ENCODE measurements around the gene TOM1. TPM values are rescaled to one million over a fixed set of nuclear protein-coding genes. Genes with fewer than 3 reads are reported as not detected.

Gene TOM1
- total and polyA plus RNA-seq, 2 donors (not counting 1 experiment from before 2014, with no cell fraction given) = 25.3 to 53.2 TPM

DNA sequence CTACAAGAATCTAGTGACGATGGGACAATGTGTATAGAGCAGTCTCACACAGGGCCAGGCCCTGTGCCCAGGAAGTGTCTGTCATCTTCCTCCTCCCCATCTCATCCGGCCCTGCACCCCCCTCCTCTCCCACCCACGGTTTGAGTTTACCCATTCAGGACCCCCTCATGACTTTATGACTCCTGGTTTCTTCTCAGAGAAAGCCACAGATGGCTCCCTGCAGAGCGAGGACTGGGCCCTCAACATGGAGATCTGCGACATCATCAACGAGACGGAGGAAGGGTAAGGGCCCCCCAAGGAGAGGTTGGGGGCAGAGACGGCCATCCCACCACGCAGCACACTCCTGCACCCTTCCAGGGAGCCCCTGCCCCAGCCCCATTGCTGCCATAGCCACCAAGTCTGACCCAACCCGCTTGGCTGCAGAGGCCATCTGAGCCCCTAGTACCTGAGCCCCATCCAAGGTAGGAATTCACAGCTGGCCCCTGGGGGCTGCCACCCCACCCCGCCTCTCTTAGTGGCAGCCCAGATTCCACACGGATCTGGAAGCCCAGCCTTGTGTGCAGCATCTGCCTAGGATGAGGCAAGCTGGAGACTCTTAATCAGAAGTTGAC is 18.1 kb downstream of the TOM1 start:
- Histone ChIP-seq H3K4me3 (ENCODE audit: control extremely low read depth in 1 of 5, extremely low read depth in 1 of 5, insufficient read depth in 1 of 5, low read depth in 2 of 5, low read length in 4 of 5) (no peak overlapping the region), H3K79me2 (ENCODE audit: control insufficient read depth, insufficient read depth, low read length) (peaks cover 2% of the 10 kb centered on the region), H3K4me1 (ENCODE audit: control insufficient read depth in 2 of 2, insufficient read depth in 2 of 2, low read length in 2 of 2) (no peaks in the 10 kb centered on the region), H4K20me1 (ENCODE audit: control insufficient read depth, insufficient read depth, low read length, poor library complexity, severe bottlenecking) (no peaks in the 10 kb centered on the region), H3K36me3 (replicated peaks in 1 of 2; ENCODE audit: control extremely low read depth in 1 of 2, control insufficient read depth in 1 of 2, extremely low read depth in 1 of 2, insufficient read depth in 2 of 2, low read length in 1 of 2) (peaks cover 0 to 40% of the 10 kb centered on the region in 2 experiments), H2AFZ (ENCODE audit: insufficient read depth, low read depth, low read length, poor library complexity, severe bottlenecking) (no peak overlapping the region), H3K4me2 (replicated peaks; ENCODE audit: low read depth, low read length, poor library complexity, severe bottlenecking) (no peak overlapping the region), H3K9ac (ENCODE audit: low read length) (no peak overlapping the region), H3K27ac (ENCODE audit: low read length in 2 of 2) (no peak overlapping the region), H3K9me3 (ENCODE audit: control extremely low read depth in 1 of 3, control insufficient read depth in 2 of 3, insufficient read depth in 1 of 3, low read length in 2 of 3) (peaks cover 0 to 2% (median 0%) of the 10 kb centered on the region in 3 donors), H3K27me3 (replicated peaks in 1 of 4; ENCODE audit: control extremely low read depth in 1 of 4, control insufficient read depth in 3 of 4, insufficient read depth in 4 of 4, low read length in 3 of 4) (no peaks in the 10 kb centered on the region)
- no peak overlapping the region for H3K4me3 Mint-ChIP-seq
- 93% methylated on average over 12 of the region's 12 CpGs for WGBS (ENCODE audit: insufficient coverage)
- H3K27ac Mint-ChIP-seq = no peak overlapping the region
- ChIA-PET CTCF (no interaction called here), POLR2A (no interaction called here)
- H3K4me1 Mint-ChIP-seq = peaks cover 4% of the 10 kb centered on the region
- DNase-seq = no peak
- intact Hi-C loops (cut with micrococcal nuclease) = no loop called here
- no peaks in the 10 kb centered on the region for H3K9me3 Mint-ChIP-seq (ENCODE audit: insufficient read depth)
- TF ChIP-seq, protein P1, sequence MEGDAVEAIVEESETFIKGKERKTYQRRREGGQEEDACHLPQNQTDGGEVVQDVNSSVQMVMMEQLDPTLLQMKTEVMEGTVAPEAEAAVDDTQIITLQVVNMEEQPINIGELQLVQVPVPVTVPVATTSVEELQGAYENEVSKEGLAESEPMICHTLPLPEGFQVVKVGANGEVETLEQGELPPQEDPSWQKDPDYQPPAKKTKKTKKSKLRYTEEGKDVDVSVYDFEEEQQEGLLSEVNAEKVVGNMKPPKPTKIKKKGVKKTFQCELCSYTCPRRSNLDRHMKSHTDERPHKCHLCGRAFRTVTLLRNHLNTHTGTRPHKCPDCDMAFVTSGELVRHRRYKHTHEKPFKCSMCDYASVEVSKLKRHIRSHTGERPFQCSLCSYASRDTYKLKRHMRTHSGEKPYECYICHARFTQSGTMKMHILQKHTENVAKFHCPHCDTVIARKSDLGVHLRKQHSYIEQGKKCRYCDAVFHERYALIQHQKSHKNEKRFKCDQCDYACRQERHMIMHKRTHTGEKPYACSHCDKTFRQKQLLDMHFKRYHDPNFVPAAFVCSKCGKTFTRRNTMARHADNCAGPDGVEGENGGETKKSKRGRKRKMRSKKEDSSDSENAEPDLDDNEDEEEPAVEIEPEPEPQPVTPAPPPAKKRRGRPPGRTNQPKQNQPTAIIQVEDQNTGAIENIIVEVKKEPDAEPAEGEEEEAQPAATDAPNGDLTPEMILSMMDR (IDR thresholded peaks at IDR 0.05) = no peak
- no peak for TF ChIP-seq EZH2 (IDR thresholded peaks at IDR 0.05; ENCODE audit: borderline replicate concordance, insufficient read depth, low read depth, low read length, poor library complexity, severe bottlenecking)
- H3K27me3 Mint-ChIP-seq = no peaks in the 10 kb centered on the region
- ATAC-seq (ENCODE audit: low read depth) = no peak

GRCh38 chr22:35318346-35319215 is 18.9 kb downstream of the TOM1 start:
- CTCF ChIA-PET = no interaction called here
- H3K9me3 Mint-ChIP-seq (ENCODE audit: insufficient read depth) = no peaks in the 10 kb centered on the region
- H3K27ac Mint-ChIP-seq = no peak overlapping the region

More at GRCh38 chr22:35318346-35319215, 18.9 kb downstream of the TOM1 start:
- intact Hi-C loops (cut with micrococcal nuclease) = no loop called here
- Histone ChIP-seq H3K9me3 (ENCODE audit: control extremely low read depth in 1 of 3, control insufficient read depth in 2 of 3, insufficient read depth in 1 of 3, low read length in 2 of 3) (peaks cover 0 to 2% (median 0%) of the 10 kb centered on the region in 3 donors), H3K27ac (ENCODE audit: low read length in 2 of 2) (no peak overlapping the region), H2AFZ (ENCODE audit: insufficient read depth, low read depth, low read length, poor library complexity, severe bottlenecking) (no peak overlapping the region), H3K9ac (ENCODE audit: low read length) (no peak overlapping the region), H3K27me3 (replicated peaks in 1 of 4; ENCODE audit: control extremely low read depth in 1 of 4, control insufficient read depth in 3 of 4, insufficient read depth in 4 of 4, low read length in 3 of 4) (no peaks in the 10 kb centered on the region), H3K4me3 (ENCODE audit: control extremely low read depth in 1 of 5, extremely low read depth in 1 of 5, insufficient read depth in 1 of 5, low read depth in 2 of 5, low read length in 4 of 5) (no peak overlapping the region), H4K20me1 (ENCODE audit: control insufficient read depth, insufficient read depth, low read length, poor library complexity, severe bottlenecking) (no peaks in the 10 kb centered on the region), H3K36me3 (replicated peaks in 1 of 2; ENCODE audit: control extremely low read depth in 1 of 2, control insufficient read depth in 1 of 2, extremely low read depth in 1 of 2, insufficient read depth in 2 of 2, low read length in 1 of 2) (peaks cover 0 to 48% of the 10 kb centered on the region in 2 experiments), H3K4me2 (replicated peaks; ENCODE audit: low read depth, low read length, poor library complexity, severe bottlenecking) (no peak overlapping the region), H3K4me1 (ENCODE audit: control insufficient read depth in 2 of 2, insufficient read depth in 2 of 2, low read length in 2 of 2) (no peaks in the 10 kb centered on the region), H3K79me2 (ENCODE audit: control insufficient read depth, insufficient read depth, low read length) (peaks cover 2% of the 10 kb centered on the region)
- Mint-ChIP-seq H3K27me3 (no peaks in the 10 kb centered on the region), H3K4me3 (no peak overlapping the region), H3K4me1 (peaks cover 1% of the 10 kb centered on the region)
- ATAC-seq (ENCODE audit: low read depth) (no peak), DNase-seq (no peak)
- POLR2A ChIA-PET = no interaction called here
- no peak for TF ChIP-seq EZH2 (IDR thresholded peaks at IDR 0.05; ENCODE audit: borderline replicate concordance, insufficient read depth, low read depth, low read length, poor library complexity, severe bottlenecking)
- TF ChIP-seq, protein P1 (IDR thresholded peaks at IDR 0.05) = no peak
- 96% methylated on average over 23 of the region's 24 CpGs for WGBS (ENCODE audit: insufficient coverage)

Measured in B cell (primary cell).